Ascending aorta (tissue), 2 donors: ENCODE measurements around the gene TM4SF5. TPM values are rescaled to one million over a fixed set of nuclear protein-coding genes. Genes with fewer than 3 reads are reported as not detected.
A peak's percentile ranks its signal among the peaks of the same experiment; 100 is the strongest.

Experiments
- DNase-seq, 2 donors: peaks; one replicate each; pipeline ENCODE4 v3.0.0-alpha.2; 2019; ENCODE audit warnings: low spot score in 2 of 2
- H3K27ac ChIP-seq, 2 donors: fragments of 200-600 bp; sonication (generic); one replicate each; pipeline ENCODE4 v1.5.1; 2016 to 2017; ENCODE audit warnings: mild to moderate bottlenecking in 1 of 2
- H3K27me3 ChIP-seq: fragments of 200-600 bp; sonication (generic); one replicate; pipeline ENCODE4 v1.5.1; 2017
- H3K36me3 ChIP-seq, 2 donors: fragments of 200-600 bp; sonication (generic); one replicate each; pipeline ENCODE4 v1.5.1; 2016
- H3K4me1 ChIP-seq, 2 donors: fragments of 200-600 bp; sonication (generic); one replicate each; pipeline ENCODE4 v1.5.1; 2016 to 2017; ENCODE audit warnings: mild to moderate bottlenecking in 1 of 2
- H3K4me3 ChIP-seq, 2 donors: fragments of 200-600 bp; sonication (generic); one replicate each; pipeline ENCODE4 v1.5.1; 2016 to 2017; ENCODE audit warnings: mild to moderate bottlenecking in 1 of 2
- H3K9me3 ChIP-seq, 2 donors: fragments of 200-600 bp; sonication (generic); one replicate each; pipeline ENCODE4 v1.5.1; 2016
- intact Hi-C: fragments of 100-400 bp; cut with DNase I; formaldehyde crosslinking; loops from one replicate; pipeline ENCODE4 v1.15.1; 2023
- total RNA-seq: library from RNA; depleted of rRNA; stranded (reverse); fragments of >200 nt; gene quantifications from one replicate; pipeline ENCODE4 v1.1.0, GENCODE V29; 2016
- TF ChIP-seq, protein P1 (sequence below), 3 experiments: fragments of 200-600 bp in 2 of 3; fragments of 450-650 bp in 1 of 3; sonication (generic) in 2 of 3; IDR thresholded peaks; one replicate each; pipeline ENCODE4 v1.5.1; 2016 to 2019; ENCODE audit warnings: antibody characterized with exemption in 3 of 3, mild to moderate bottlenecking in 1 of 3, moderate library complexity in 1 of 3

Gene TM4SF5
- total RNA-seq, 1 donor from 2014 or later, result not detected

DNA sequence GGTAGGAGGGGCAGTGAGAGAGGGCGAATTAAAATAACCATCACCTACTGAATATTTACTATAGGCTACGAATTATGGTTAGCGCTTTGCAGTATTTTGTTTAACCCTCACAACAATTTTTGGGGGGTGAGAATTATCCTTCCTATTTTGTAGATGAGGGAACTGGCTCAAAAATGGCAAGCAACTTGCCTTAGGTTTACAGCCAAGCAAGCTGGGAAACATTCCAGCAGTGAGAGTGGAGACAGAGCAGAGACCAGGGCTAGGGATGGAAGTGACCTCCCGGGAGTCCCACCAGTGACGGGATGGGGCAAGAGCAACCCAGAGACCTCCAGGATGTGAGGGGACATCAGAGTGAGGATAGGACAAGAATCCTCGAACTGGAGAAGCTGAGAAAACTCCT, 14.8 kb downstream of the TM4SF5 start:
- peaks cover 9 to 31% of the 10 kb centered on the region in 2 donors for H3K4me1 ChIP-seq
- intact Hi-C loops, result loop anchor here (5.0 kb wide), 1 partner anchor 54 kb away; the partner anchor contains the start of gene MED11

DNA sequence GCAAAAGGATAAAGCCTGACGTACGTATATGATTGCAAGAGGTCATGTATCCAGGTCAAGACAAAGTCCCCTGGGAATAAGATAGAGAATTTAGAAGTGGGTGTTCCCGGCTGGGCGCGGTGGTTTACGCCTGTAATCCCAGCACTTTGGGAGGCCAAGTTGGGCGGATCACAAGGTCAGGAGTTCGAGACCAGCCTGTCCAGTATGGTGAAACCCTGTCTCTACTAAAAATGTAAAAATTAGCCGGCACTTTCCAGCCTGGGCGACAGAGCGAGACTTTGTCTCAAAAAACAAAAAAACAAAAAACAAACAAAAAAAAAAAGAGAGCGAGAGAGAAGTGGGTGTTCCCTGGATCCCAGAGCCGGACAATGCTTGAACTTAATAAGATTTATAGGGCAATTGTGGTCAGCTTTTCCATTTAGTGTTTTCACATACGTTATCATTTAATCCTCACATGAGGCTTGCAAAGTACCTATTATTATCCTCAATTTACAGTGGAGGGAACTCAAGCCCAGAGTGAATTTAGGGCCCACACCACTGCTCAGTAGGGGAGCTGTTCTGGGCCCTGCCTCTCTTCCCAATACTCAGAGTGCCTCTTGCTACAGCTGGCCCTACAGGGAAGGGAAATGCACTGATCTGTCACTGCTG, 16.6 kb downstream of the TM4SF5 start:
- peaks cover 9 to 31% of the 10 kb centered on the region in 2 donors for H3K4me1 ChIP-seq

More for the DNA sequence above, 14.8 kb downstream of the TM4SF5 start:
- H3K27ac ChIP-seq, result no peak overlapping the region
- H3K36me3 ChIP-seq, result no peaks in the 10 kb centered on the region
- H3K4me3 ChIP-seq, result peak overlapping the region; percentile 38 to 53
- H3K27me3 ChIP-seq, result no peaks in the 10 kb centered on the region
- TF ChIP-seq, protein P1, sequence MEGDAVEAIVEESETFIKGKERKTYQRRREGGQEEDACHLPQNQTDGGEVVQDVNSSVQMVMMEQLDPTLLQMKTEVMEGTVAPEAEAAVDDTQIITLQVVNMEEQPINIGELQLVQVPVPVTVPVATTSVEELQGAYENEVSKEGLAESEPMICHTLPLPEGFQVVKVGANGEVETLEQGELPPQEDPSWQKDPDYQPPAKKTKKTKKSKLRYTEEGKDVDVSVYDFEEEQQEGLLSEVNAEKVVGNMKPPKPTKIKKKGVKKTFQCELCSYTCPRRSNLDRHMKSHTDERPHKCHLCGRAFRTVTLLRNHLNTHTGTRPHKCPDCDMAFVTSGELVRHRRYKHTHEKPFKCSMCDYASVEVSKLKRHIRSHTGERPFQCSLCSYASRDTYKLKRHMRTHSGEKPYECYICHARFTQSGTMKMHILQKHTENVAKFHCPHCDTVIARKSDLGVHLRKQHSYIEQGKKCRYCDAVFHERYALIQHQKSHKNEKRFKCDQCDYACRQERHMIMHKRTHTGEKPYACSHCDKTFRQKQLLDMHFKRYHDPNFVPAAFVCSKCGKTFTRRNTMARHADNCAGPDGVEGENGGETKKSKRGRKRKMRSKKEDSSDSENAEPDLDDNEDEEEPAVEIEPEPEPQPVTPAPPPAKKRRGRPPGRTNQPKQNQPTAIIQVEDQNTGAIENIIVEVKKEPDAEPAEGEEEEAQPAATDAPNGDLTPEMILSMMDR (IDR thresholded peaks at IDR 0.05), result no peak
- no peaks in the 10 kb centered on the region for H3K9me3 ChIP-seq
- no peak for DNase-seq

DNA sequence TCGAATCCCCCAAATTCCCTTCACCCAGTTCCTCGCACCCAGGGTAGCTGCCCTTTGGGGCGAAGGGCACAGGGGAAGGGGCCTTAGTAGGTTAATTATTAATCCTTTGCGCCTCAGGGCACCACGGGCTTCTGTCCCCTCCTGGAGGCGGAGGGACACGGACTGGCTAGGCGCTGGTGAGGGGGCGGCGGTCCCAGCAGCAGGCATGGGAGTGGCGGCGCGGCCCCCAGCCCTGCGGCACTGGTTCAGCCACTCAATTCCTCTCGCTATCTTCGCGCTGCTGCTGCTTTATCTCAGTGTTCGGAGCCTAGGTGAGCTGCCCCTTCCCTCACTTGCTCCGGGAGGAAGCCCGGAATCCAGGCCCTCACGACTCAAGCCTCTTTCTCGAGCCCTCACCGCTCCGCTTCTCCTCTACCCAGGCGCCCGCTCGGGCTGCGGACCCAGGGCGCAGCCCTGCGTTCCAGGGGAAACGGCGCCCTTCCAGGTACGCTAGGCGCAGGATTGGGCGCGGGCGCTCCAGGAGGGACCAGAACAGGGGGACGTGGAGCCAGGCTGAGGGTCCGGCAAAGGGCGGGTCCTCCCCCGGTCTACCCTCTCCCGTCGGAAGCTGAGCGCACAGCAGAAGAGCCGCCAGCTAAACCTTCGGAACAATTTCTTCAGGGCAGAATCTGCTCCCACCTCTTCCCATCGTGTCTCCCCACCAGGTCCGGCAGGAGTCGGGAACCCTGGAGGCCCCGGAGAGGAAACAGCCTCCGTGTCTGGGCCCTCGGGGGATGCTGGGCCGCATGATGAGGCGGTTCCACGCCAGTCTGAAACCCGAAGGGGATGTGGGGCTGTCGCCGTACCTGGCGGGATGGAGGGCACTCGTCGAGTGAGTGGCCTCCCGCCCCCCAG, 17.4 kb downstream of the TM4SF5 start, which contains the start of gene GLTPD2:
Gene GLTPD2, plus strand, starts transcription at position 158 of the 894 bp plus-strand sequence. Its CDS starts 48 bp downstream, at position 206.
- H3K4me1 ChIP-seq, result peaks cover 9 to 31% of the 10 kb centered on the region in 2 donors
- H3K36me3 ChIP-seq, result no peaks in the 10 kb centered on the region
- TF ChIP-seq, protein P1 (IDR thresholded peaks at IDR 0.05), result no peak
- no peaks in the 10 kb centered on the region for H3K9me3 ChIP-seq
- DNase-seq, result no peak
- H3K4me3 ChIP-seq, result peak within 1 kb of the TSS; percentile 79 to 85
- no peaks in the 10 kb centered on the region for H3K27me3 ChIP-seq
- H3K27ac ChIP-seq, result peak within 1 kb of the TSS; percentile 94 to 96
- intact Hi-C loops, result loop anchor here (5.0 kb wide), 1 partner anchor 57 kb away; the partner anchor contains the start of gene MED11

More for the DNA sequence above, 16.6 kb downstream of the TM4SF5 start:
- H3K4me3 ChIP-seq, result peak overlapping the region in 1 of 2 donors; percentile 85
- no peaks in the 10 kb centered on the region for H3K9me3 ChIP-seq
- no peak overlapping the region for H3K27ac ChIP-seq
- no peaks in the 10 kb centered on the region for H3K27me3 ChIP-seq
- no peaks in the 10 kb centered on the region for H3K36me3 ChIP-seq
- TF ChIP-seq, protein P1 (IDR thresholded peaks at IDR 0.05), result no peak
- no peak for DNase-seq
- intact Hi-C loops, result loop anchor here (5.0 kb wide), 1 partner anchor 56 kb away; the partner anchor contains the start of gene MED11

DNA sequence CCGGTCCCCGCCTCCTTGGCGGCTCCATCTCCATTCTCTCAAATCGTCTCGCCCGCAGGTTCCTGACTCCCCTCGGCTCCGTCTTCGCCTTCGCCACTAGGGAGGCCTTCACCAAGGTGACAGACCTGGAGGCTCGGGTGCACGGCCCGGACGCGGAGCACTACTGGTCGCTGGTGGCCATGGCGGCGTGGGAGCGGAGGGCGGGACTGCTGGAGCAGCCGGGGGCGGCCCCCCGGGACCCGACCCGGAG, 17.9 kb downstream of the TM4SF5 start:
- Histone ChIP-seq H3K4me3 (peak overlapping the region; percentile 79 to 85), H3K9me3 (no peaks in the 10 kb centered on the region), H3K4me1 (peaks cover 9 to 31% of the 10 kb centered on the region in 2 donors), H3K27me3 (no peaks in the 10 kb centered on the region), H3K36me3 (no peaks in the 10 kb centered on the region), H3K27ac (peak overlapping the region; percentile 94 to 96)
- no peak for DNase-seq
- intact Hi-C loops, result loop anchor here (5.0 kb wide), 1 partner anchor 57 kb away; the partner anchor contains the start of gene MED11
- TF ChIP-seq, protein P1 (IDR thresholded peaks at IDR 0.05), result no peak

DNA sequence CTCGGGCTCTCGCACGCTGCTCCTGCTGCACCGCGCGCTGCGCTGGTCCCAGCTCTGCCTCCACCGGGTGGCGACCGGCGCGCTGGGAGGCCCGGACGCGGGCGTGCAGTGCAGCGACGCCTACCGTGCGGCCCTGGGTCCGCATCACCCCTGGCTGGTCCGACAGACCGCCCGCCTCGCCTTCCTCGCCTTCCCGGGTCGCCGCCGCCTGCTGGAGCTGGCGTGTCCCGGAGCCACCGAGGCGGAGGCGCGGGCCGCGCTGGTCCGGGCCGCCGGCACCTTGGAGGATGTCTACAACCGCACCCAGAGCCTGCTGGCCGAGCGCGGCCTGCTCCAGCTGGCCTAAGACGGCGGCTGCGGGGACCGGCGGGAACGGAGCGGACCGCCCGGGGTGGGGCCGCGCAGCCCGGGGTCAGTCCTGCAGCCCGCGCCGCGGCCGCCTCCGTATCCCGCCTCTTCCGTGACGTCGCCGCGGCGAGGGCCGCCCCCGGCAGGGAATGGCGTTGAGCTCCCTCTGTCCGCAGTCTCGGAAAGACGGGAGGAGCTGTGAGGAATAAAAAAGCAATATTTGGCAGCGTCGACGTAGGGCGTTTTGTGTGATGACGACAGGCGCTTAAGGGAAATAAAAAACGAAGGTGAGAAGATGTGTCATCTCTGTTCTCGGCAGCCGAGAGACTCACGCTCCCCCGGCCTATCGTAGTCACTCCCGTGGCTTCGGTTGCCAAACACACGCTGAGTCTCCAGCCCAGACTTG, 18.4 kb downstream of the TM4SF5 start:
- TF ChIP-seq, protein P1 (IDR thresholded peaks at IDR 0.05), result peak; percentile 60 to 94 (median 71)
- intact Hi-C loops, result loop anchor here (1.0 to 5.0 kb wide), 4 partner anchors 17 to 80 kb away; partner anchors contain the start of genes ARRB2, MED11, MINK1 and PLD2
- Histone ChIP-seq H3K4me3 (peak overlapping the region; percentile 79 to 85), H3K36me3 (no peaks in the 10 kb centered on the region), H3K27ac (peak overlapping the region; percentile 94 to 96), H3K4me1 (peaks cover 9 to 30% of the 10 kb centered on the region in 2 donors), H3K27me3 (no peaks in the 10 kb centered on the region), H3K9me3 (no peaks in the 10 kb centered on the region)
- DNase-seq, result peak; percentile 64 to 92
